HL-60 (cell line): ENCODE data around the gene KANSL1.

Experiments
- DNase-seq, 2 experiments: peaks; one replicate each; pipeline ENCODE4 v3.0.0-alpha.2; 2010 to 2020; ENCODE audit warnings: low read depth in 1 of 2, low spot score in 1 of 2
- H3K27ac ChIP-seq: fragments of 250-450 bp; sonication (Bioruptor Pico); replicated peaks from 2 replicates; pipeline ENCODE4 v1.5.1; 2020; ENCODE audit warnings: mild to moderate bottlenecking, moderate library complexity
- H3K27me3 ChIP-seq: fragments of 250-450 bp; sonication (Bioruptor Pico); 2 replicates; pipeline ENCODE4 v1.5.1; 2021; ENCODE audit warnings: mild to moderate bottlenecking, moderate library complexity; ENCODE audit not compliant: insufficient read depth, poor library complexity, severe bottlenecking
- H3K4me3 ChIP-seq: replicated peaks from 2 replicates; pipeline ENCODE4 v1.5.1; 2011; ENCODE audit warnings: mild to moderate bottlenecking, control low read depth, low read length; ENCODE audit not compliant: insufficient read depth
- CTCF ChIP-seq: IDR thresholded peaks from one replicate; pipeline ENCODE4 v1.5.1; 2011; ENCODE audit warnings: low read length, control low read depth, inconsistent platforms; ENCODE audit not compliant: insufficient read depth
- GABPA ChIP-seq: IDR thresholded peaks from 2 replicates; pipeline ENCODE4 v1.6.1; 2012; ENCODE audit warnings: low read depth
- POLR2AphosphoS5 ChIP-seq: IDR thresholded peaks from 2 replicates; pipeline ENCODE4 v1.6.1; 2012; ENCODE audit warnings: low read depth
- SPI1 ChIP-seq: IDR thresholded peaks from 2 replicates; pipeline ENCODE4 v1.6.1; 2012; ENCODE audit warnings: low read depth, mild to moderate bottlenecking, borderline replicate concordance
- TF ChIP-seq, protein P1 (sequence below): IDR thresholded peaks from 2 replicates; pipeline ENCODE4 v1.6.1; 2012; ENCODE audit warnings: low read depth; ENCODE audit not compliant: insufficient replicate concordance

Gene KANSL1

DNA sequence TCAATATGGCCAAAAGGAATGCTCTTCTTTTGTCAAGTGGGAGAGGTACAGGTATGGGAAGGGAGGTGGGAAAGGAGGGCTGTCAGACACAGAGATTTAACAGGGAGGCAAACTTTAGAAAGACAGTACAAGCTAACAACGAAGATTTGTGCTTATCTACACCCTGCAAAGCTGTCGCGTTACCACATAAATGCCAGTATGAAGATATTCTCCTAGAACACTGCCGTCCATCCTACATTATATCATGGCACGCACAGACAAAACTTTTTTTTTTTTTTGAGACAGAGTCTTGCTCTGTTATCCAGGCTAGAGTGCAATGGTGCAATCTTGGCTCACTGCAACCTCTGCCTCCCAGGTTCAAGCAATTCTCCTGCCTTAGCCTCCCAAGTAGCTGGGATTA lies 143.6 kb downstream of the KANSL1 start:
- no peak for DNase-seq
- TF ChIP-seq, protein P1, sequence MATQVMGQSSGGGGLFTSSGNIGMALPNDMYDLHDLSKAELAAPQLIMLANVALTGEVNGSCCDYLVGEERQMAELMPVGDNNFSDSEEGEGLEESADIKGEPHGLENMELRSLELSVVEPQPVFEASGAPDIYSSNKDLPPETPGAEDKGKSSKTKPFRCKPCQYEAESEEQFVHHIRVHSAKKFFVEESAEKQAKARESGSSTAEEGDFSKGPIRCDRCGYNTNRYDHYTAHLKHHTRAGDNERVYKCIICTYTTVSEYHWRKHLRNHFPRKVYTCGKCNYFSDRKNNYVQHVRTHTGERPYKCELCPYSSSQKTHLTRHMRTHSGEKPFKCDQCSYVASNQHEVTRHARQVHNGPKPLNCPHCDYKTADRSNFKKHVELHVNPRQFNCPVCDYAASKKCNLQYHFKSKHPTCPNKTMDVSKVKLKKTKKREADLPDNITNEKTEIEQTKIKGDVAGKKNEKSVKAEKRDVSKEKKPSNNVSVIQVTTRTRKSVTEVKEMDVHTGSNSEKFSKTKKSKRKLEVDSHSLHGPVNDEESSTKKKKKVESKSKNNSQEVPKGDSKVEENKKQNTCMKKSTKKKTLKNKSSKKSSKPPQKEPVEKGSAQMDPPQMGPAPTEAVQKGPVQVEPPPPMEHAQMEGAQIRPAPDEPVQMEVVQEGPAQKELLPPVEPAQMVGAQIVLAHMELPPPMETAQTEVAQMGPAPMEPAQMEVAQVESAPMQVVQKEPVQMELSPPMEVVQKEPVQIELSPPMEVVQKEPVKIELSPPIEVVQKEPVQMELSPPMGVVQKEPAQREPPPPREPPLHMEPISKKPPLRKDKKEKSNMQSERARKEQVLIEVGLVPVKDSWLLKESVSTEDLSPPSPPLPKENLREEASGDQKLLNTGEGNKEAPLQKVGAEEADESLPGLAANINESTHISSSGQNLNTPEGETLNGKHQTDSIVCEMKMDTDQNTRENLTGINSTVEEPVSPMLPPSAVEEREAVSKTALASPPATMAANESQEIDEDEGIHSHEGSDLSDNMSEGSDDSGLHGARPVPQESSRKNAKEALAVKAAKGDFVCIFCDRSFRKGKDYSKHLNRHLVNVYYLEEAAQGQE = no peak
- TF ChIP-seq POLR2AphosphoS5 (no peak), GABPA (no peak), CTCF (no peak), SPI1 (no peak)

DNA sequence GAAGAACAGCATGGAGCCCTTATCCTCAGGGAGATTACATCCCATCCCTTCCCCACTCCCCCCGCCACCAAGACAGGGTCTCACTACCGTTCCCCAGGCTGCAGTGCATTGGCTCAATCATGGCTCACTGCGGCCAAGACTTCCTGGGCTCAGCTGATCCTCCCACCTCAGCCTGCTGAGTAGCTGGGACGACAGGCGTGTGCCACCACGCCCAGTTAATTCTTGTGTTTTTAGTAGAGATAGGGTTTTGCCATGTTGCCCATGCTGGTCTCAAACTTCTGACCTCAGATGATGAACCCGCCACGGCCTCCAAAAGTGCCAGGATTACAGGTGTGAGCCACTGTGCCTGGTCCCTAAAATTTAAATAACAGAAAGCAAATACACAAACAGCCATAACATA lies 145.4 kb downstream of the KANSL1 start:
- no peaks in the 10 kb centered on the region for H3K27me3 ChIP-seq
- no peak overlapping the region for H3K4me3 ChIP-seq
- no peak overlapping the region for H3K27ac ChIP-seq
- no peak for DNase-seq
- TF ChIP-seq CTCF (no peak), SPI1 (no peak), GABPA (no peak), POLR2AphosphoS5 (no peak)
- TF ChIP-seq, protein P1 = no peak

More for the DNA sequence above, 143.6 kb downstream of the KANSL1 start:
- Histone ChIP-seq H3K4me3 (no peak overlapping the region), H3K27ac (no peak overlapping the region), H3K27me3 (no peaks in the 10 kb centered on the region)

DNA sequence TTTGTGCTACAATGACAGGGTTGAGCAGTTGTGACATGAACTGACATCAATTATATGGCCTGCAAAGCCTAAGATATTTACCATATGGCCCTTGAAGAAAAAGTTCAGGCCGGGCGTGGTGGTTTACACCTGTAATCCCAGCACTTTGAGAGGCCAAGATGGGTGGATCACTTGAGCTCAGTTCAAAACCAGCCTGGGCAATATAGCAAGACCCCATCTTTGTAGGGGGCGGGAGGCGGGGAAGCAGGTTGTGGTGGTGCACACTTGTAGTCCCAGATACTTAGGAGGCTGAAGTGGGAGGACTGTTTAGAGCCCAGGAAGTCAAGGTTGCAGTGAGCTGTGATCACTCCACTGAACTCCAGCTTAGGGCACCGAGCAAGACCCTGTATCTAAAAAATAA lies 145.8 kb downstream of the KANSL1 start:
- TF ChIP-seq POLR2AphosphoS5 (no peak), GABPA (no peak), CTCF (no peak), SPI1 (no peak)
- TF ChIP-seq, protein P1 = no peak
- no peak for DNase-seq
- Histone ChIP-seq H3K4me3 (no peak overlapping the region), H3K27me3 (no peaks in the 10 kb centered on the region), H3K27ac (no peak overlapping the region)
